HG03039 (cell line): ENCODE measurements around the gene PVR.
"Not testable (repeated sequence)": the region's sequence is repeated elsewhere in the genome, so short reads cannot be mapped to it uniquely, and the experiment has no call there.

ENCODE experiments used
- ATAC-seq: cut with Tn5 transposase; IDR thresholded peaks from one replicate; pipeline ENCODE4 v1.9.1; 2021; ENCODE audit warnings: mild to moderate bottlenecking, moderate library complexity; ENCODE audit not compliant: unreplicated experiment

Gene PVR, protein sequence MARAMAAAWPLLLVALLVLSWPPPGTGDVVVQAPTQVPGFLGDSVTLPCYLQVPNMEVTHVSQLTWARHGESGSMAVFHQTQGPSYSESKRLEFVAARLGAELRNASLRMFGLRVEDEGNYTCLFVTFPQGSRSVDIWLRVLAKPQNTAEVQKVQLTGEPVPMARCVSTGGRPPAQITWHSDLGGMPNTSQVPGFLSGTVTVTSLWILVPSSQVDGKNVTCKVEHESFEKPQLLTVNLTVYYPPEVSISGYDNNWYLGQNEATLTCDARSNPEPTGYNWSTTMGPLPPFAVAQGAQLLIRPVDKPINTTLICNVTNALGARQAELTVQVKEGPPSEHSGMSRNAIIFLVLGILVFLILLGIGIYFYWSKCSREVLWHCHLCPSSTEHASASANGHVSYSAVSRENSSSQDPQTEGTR

GRCh38 chr19:44643605-44644401 is at the start of gene PVR:
Gene PVR (plus strand): TSS chr19:44643910. CDS start chr19:44644097, 187 bp downstream.
- ATAC-seq: no peak

- ATAC-seq: no peak
Observed at GRCh38 chr19:44596428-44597130, 47.1 kb upstream of the PVR start.

DNA sequence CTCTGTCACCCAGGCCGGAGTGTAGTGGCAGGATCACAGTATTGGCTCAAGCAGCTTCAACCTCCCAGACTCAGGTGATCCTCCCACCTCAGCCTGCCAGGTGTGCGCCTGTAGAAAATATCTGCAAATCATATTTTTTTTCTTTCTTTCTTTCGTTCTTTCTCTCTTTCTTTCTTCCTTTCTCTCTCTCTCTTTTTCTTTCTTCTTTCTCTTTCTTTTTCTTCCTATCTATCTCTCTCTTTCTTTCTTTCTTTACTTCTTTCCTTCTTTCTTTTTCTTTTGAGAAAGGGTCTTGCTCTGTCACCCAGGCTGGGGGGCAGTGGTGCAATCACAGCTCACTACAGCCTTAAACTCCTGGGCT is 46.6 kb upstream of the PVR start:
- ATAC-seq: no peak

GRCh38 chr19:44598355-44598754 is 45.4 kb upstream of the PVR start:
- ATAC-seq: no peak

DNA sequence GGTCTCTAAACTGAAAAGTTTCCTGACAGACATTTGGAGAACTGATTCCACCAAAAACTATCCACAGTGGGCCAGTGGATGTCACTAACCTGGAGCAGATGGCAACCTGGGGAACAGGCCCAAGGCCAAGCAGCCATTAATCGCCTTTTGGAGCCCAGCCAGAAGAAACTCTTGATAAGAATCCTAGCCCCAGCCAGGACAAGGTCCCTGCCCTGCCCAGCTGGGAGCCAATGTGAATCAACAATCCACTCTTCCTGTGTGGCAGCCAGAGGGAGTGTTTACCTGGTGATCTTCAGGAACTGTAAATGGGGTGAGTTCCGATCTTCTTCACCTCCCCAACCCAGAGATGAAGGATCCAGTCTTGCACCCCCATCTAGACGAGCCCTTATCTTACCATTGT is 44.8 kb upstream of the PVR start:
- ATAC-seq: no peak

DNA sequence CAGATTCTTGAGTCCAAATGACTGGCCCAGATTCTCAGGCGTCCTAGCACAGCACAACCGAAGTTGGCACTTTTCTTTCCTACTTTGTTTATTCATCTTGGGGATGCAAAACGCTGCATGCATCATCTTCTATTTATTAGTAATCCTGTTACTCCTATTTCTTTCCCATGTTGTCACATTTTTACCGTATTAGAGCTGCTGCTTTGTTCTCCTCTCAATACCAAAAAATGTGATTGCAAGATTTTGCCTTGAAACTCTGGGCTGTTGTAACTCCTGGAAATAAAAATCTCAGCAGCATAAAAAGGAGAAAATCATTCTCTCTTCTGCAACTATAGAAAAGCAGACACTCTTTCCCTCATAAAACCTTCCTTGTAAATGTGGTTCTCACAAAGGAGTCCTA is 43.2 kb upstream of the PVR start:
- no peak for ATAC-seq

DNA sequence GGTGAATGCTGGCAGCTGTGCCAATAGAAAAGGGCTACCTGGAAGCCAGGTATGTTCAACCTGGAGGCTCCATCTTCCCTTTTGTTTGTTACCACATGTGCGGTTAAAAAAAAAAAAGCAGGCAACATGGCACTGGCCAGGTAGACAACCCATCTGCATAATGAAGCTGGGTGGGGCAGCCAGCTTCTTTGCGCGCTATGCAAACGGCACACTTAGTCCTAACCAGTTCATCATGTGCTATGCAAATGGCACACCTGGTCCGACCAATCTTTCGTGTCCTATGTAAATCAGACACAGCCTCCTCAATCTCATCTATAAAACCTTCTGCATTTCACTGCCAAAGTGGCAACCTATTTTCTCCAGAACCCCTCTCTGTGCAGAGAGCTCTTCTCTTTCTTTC is 41.6 kb upstream of the PVR start:
- ATAC-seq: no peak

DNA sequence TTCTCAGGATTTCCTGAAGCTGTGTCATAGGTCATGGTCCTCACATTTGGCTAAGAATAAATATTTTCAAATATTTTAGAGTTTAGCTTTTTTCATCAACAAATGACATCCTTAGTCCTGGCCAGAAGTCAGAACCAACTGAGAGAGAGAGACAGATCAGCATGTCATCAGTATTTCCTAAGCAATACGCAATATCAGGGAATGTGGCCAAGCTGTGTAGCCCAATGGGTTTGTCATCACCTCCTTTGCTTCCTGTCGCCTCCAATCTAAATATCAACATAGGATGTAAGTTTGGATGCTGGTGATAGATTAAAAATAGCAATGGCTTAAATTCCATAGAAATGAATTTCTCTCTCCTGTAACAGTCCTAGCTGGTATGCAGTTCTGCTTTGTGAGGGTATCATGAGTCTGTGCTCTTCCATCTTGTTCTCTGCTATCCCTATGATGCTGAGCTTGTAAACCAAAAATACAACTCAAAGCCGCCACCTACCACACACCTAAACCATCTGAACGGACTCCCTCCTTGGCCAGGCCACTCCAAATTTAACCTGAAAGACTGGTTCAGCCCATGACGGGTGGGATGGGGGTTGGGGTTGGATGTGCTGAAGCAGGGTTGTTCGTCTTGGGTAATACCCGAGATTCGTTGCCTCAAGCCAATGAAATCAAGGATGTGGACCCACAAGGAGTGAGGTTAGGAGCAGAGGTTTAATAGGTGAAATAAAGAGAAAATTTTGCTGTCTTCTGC is 40.3 kb upstream of the PVR start:
- no peak for ATAC-seq

GRCh38 chr19:44604241-44604640 is 39.5 kb upstream of the PVR start:
- ATAC-seq: no peak

GRCh38 chr19:44605547-44605946 is 38.2 kb upstream of the PVR start:
- ATAC-seq: no peak

- no peak for ATAC-seq
Observed at GRCh38 chr19:44607049-44607448, 36.7 kb upstream of the PVR start.

- no peak for ATAC-seq
Observed at GRCh38 chr19:44607917-44608316, 35.8 kb upstream of the PVR start.

DNA sequence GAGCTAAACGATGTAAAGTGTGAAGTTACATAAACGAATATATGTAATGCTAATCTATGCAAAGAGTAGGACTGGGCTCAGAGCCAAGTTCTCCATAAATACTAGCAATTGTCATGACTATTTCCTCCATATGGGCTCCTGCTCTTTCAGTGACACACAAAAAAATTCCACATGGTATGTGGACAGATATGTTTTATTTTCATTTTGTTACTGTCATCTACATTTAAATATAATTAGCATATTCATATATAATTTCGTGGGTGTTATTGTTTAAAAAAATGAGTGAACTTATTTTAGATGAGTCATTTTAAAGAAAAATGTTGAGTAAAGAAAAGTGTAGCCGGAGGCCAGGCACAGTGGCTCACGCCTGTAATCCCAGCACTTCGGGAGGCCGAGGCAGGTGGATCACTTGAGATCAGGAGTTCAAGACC is 35.3 kb upstream of the PVR start:
- no peak for ATAC-seq

DNA sequence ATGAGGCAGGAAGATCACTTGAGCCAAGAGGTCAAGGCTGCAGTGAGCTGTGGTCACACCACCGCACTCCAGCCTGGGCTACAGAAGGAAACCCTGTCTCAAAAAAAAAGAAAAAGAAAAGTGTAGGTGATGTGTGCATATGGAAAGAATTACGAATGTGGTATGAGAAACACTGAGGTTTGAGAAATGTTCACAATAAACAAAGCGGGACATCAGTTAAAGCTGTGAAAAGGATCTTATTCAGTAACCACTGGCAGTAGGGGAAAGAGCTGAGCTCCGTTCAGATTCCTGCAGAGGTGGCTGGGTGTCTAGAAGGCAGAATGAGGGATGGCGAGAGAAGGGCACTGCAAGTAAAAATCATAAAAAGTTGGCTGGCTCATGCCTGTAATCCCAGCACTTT is 34.5 kb upstream of the PVR start:
- ATAC-seq: no peak

GRCh38 chr19:44610497-44610896 is 33.2 kb upstream of the PVR start:
- ATAC-seq: not testable (repeated sequence)

- no peak for ATAC-seq
Observed at GRCh38 chr19:44611812-44612295, 31.9 kb upstream of the PVR start.

GRCh38 chr19:44613295-44614178 is 30.2 kb upstream of the PVR start, which contains the start of gene IGSF23:
Gene IGSF23 (plus strand): TSS chr19:44613563. CDS start chr19:44613646, 83 bp downstream.
- ATAC-seq: no peak

DNA sequence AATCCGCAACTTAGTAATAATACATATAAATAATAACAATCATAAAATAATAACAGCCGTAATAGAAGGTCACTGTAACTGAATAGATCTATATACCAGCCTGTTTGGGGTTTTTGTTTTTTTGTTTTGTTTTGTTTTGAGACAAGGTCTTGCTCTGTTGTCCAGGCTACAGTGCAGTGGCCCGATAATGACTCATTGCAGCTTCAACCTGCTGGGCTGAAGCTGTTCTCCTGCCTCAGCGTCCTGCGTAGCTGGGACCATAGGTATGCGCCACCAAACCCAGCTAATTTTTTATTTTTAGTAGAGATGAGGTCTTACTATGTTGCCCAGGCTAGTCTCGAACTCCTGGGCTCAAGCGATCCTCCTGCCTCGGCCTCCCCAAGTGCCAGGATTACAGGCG is 29.4 kb upstream of the PVR start:
- no peak for ATAC-seq

GRCh38 chr19:44615863-44616247 is 27.9 kb upstream of the PVR start:
- ATAC-seq: no peak
